Measurements from ENCODE around the gene ALOX15. TPM values are rescaled to one million over a fixed set of nuclear protein-coding genes. Genes with fewer than 3 reads are reported as not detected.
"Not testable (repeated sequence)": the region's sequence is repeated elsewhere in the genome, so short reads cannot be mapped to it uniquely, and the experiment has no call there.

The ALOX15 gene
- total RNA-seq, 1 experiment from 2014 or later: not detected

DNA sequence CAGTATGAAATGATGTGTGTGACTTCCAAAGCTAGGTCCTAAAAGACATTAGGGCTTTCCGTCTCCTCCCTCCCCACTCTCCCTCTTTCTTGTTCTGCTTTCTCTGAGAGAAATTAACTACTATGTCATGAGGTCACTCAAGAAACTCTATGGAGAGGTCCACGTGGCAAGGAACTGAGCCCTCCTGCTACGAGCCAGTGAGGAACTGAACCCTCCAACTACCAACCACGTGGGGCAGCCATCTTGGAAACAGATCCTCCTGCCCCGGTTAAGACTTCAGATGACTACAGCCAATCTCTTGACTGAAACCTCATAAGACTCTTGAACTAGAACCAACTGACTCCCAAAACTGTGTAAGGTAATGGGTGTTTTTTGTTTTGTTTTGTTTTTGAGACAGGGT is 4.2 kb upstream of the ALOX15 start:
- ATAC-seq (no peak), DNase-seq (no peak)
- BruUV-seq (replicated peaks): no TSS peak
- H3K4me1 ChIP-seq (ENCODE audit: insufficient read depth, low read length): no peaks in the 10 kb centered on the region
- no peak overlapping the region for H2AFZ ChIP-seq (ENCODE audit: low read length)
- H3K4me3 ChIP-seq (ENCODE audit: low read length): no peak overlapping the region
- no peaks in the 10 kb centered on the region for H3K36me3 ChIP-seq (ENCODE audit: low read depth, low read length)
- ChIA-PET POLR2A (ENCODE audit: unreplicated experiment) (no interaction called here), CTCF (no interaction called here)
- intact Hi-C loops (cut with micrococcal nuclease): no loop called here
- TF ChIP-seq, protein P1, sequence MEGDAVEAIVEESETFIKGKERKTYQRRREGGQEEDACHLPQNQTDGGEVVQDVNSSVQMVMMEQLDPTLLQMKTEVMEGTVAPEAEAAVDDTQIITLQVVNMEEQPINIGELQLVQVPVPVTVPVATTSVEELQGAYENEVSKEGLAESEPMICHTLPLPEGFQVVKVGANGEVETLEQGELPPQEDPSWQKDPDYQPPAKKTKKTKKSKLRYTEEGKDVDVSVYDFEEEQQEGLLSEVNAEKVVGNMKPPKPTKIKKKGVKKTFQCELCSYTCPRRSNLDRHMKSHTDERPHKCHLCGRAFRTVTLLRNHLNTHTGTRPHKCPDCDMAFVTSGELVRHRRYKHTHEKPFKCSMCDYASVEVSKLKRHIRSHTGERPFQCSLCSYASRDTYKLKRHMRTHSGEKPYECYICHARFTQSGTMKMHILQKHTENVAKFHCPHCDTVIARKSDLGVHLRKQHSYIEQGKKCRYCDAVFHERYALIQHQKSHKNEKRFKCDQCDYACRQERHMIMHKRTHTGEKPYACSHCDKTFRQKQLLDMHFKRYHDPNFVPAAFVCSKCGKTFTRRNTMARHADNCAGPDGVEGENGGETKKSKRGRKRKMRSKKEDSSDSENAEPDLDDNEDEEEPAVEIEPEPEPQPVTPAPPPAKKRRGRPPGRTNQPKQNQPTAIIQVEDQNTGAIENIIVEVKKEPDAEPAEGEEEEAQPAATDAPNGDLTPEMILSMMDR (conservative IDR thresholded peaks at IDR 0.05; ENCODE audit: low read depth, low read length): no peak
- TF ChIP-seq EZH2phosphoT487 (IDR thresholded peaks at IDR 0.05; ENCODE audit: borderline replicate concordance, low read length) (no peak), EZH2 (IDR thresholded peaks at IDR 0.05; ENCODE audit: low read length, unreplicated experiment) (no peak)
- H3K9me2 ChIP-seq (replicated peaks; ENCODE audit: low read length): no peaks in the 10 kb centered on the region
- no peak overlapping the region for H3K27ac ChIP-seq (ENCODE audit: low read length)
- H3F3A ChIP-seq (ENCODE audit: low read length, unreplicated experiment): no peaks in the 10 kb centered on the region
- no peak overlapping the region for H3K9ac ChIP-seq (ENCODE audit: low read length)
- H4K20me1 ChIP-seq (ENCODE audit: low read length): no peaks in the 10 kb centered on the region
- H3K9me3 ChIP-seq (ENCODE audit: low read length): no peaks in the 10 kb centered on the region
- H3K4me2 ChIP-seq (ENCODE audit: low read length): no peak overlapping the region
- H3K79me2 ChIP-seq (ENCODE audit: low read length): no peaks in the 10 kb centered on the region
- peaks cover 20% of the 10 kb centered on the region for H3K27me3 ChIP-seq (ENCODE audit: low read length)

DNA sequence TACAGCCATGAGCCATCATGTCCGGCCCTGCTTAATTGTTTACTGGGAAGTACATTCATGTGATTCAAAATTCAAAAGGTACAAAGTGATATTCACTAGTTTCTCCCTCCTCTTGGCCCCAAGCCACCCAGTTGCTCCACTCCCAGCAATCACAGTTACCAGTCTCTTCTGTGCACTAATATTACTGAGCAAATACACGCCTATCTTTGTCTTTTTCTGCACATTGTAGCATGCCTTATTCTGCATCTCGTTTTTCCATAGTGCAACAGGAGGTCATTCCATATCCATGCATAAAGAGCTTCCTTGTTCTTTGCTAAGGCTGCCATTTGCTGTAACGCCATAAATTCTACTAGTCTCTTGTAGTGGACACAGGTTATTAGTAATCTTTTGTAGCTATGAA is 2.2 kb upstream of the ALOX15 start:
- ChIA-PET CTCF (no interaction called here), POLR2A (ENCODE audit: unreplicated experiment) (interaction anchor here (0.6 kb wide), 1 partner anchor 128 kb away, joined by 4 read pairs; the partner anchor contains the start of gene TM4SF5)
- ATAC-seq (no peak), DNase-seq (no peak)
- Histone ChIP-seq H3K4me2 (ENCODE audit: low read length) (no peak overlapping the region), H3K9me2 (replicated peaks; ENCODE audit: low read length) (no peaks in the 10 kb centered on the region), H3K79me2 (ENCODE audit: low read length) (no peaks in the 10 kb centered on the region), H2AFZ (ENCODE audit: low read length) (no peak overlapping the region), H3K4me3 (ENCODE audit: low read length) (no peak overlapping the region), H3K4me1 (ENCODE audit: insufficient read depth, low read length) (peaks cover 4% of the 10 kb centered on the region; the same call in 1 of the 2 replicates), H3K27ac (ENCODE audit: low read length) (no peak overlapping the region), H3K27me3 (ENCODE audit: low read length) (peaks cover 20% of the 10 kb centered on the region), H3K9ac (ENCODE audit: low read length) (no peak overlapping the region), H3F3A (ENCODE audit: low read length, unreplicated experiment) (no peaks in the 10 kb centered on the region), H4K20me1 (ENCODE audit: low read length) (no peaks in the 10 kb centered on the region), H3K36me3 (ENCODE audit: low read depth, low read length) (no peaks in the 10 kb centered on the region), H3K9me3 (ENCODE audit: low read length) (no peaks in the 10 kb centered on the region)
- intact Hi-C loops (cut with micrococcal nuclease): no loop called here
- BruUV-seq (replicated peaks): no TSS peak
- TF ChIP-seq EZH2 (IDR thresholded peaks at IDR 0.05; ENCODE audit: low read length, unreplicated experiment) (no peak), EZH2phosphoT487 (IDR thresholded peaks at IDR 0.05; ENCODE audit: borderline replicate concordance, low read length) (no peak)
- TF ChIP-seq, protein P1 (conservative IDR thresholded peaks at IDR 0.05; ENCODE audit: low read depth, low read length): no peak

DNA sequence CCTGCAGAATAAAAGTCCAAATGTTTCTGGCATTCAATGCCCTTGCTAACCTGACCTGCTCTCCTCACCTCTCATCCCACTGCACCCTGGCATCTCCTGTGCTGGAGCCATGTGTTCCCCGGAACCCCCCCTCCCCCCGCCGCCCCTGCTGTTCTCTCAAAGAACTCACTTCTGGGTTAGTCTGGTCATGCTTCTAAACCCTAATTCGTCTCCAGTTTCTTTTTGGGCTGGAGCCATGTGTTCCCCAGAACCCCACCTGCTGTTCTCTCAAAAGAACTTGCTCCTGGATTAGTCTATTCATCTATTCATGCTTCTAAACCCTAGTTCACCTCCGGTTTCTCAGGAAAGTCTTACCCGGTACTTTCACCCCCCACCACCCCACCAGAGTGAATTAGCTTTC is 808 bp upstream of the ALOX15 start:
- intact Hi-C loops (cut with micrococcal nuclease): no loop called here
- Histone ChIP-seq H3K36me3 (ENCODE audit: low read depth, low read length) (no peaks in the 10 kb centered on the region), H3F3A (ENCODE audit: low read length, unreplicated experiment) (no peaks in the 10 kb centered on the region), H3K4me3 (ENCODE audit: low read length) (no peak overlapping the region), H3K9me3 (ENCODE audit: low read length) (no peaks in the 10 kb centered on the region), H3K9me2 (replicated peaks; ENCODE audit: low read length) (no peaks in the 10 kb centered on the region), H3K27me3 (ENCODE audit: low read length) (peaks cover 20% of the 10 kb centered on the region), H4K20me1 (ENCODE audit: low read length) (no peaks in the 10 kb centered on the region), H3K4me1 (ENCODE audit: insufficient read depth, low read length) (peaks cover 5% of the 10 kb centered on the region; the same call in 1 of the 2 replicates), H2AFZ (ENCODE audit: low read length) (no peak overlapping the region), H3K79me2 (ENCODE audit: low read length) (no peaks in the 10 kb centered on the region), H3K9ac (ENCODE audit: low read length) (no peak overlapping the region), H3K4me2 (ENCODE audit: low read length) (no peak overlapping the region), H3K27ac (ENCODE audit: low read length) (no peak overlapping the region)
- TF ChIP-seq EZH2 (IDR thresholded peaks at IDR 0.05; ENCODE audit: low read length, unreplicated experiment) (no peak), EZH2phosphoT487 (IDR thresholded peaks at IDR 0.05; ENCODE audit: borderline replicate concordance, low read length) (no peak)
- TF ChIP-seq, protein P1 (conservative IDR thresholded peaks at IDR 0.05; ENCODE audit: low read depth, low read length): no peak
- no peak for DNase-seq
- no peak for ATAC-seq
- POLR2A ChIA-PET (ENCODE audit: unreplicated experiment): no interaction called here
- no TSS peak for BruUV-seq (replicated peaks)
- CTCF ChIA-PET: no interaction called here

DNA sequence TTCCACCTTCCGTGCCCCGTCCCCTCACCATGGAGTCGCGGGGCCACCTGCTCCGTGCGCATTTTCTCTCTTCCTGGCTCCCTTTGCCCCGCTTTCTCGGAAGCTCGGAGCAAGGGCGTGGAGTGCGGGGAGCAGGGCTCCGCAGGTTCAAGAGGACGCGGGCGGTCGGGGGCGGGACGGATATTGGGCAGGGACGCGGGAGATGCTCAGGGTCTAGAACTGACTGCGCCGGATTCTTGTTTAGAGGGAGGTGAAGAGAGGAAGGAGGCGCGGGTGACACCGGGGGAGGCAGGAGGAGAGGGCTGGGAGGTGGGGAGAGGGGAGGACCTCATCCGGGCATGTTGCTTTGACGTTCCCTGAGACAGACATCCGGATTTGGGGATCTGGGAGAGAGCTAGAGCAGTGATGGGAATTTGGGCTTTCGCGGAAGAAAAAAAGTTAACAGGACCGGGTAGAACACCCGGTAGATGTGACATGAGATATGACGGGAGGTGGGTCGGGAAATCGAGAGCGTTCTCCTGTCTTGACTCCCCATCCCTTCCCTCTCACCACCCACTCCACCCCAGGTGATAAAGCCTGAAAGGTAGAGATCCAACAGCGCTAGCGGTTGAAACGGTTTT is 799 bp downstream of the ALOX15 start:
- H3K9me3 ChIP-seq (ENCODE audit: low read length); BruUV-seq (replicated peaks); ATAC-seq; H3K36me3 ChIP-seq (ENCODE audit: low read depth, low read length); CTCF ChIA-PET; H2AFZ ChIP-seq (ENCODE audit: low read length); DNase-seq; H3K9me2 ChIP-seq (replicated peaks; ENCODE audit: low read length); H3K4me1 ChIP-seq (ENCODE audit: insufficient read depth, low read length); H3F3A ChIP-seq (ENCODE audit: low read length, unreplicated experiment); intact Hi-C loops (cut with micrococcal nuclease); H3K4me3 ChIP-seq (ENCODE audit: low read length); H3K79me2 ChIP-seq (ENCODE audit: low read length); H3K27ac ChIP-seq (ENCODE audit: low read length); H3K9ac ChIP-seq (ENCODE audit: low read length); POLR2A ChIA-PET (ENCODE audit: unreplicated experiment); H4K20me1 ChIP-seq (ENCODE audit: low read length): not testable (repeated sequence)
- Histone ChIP-seq H3K4me2 (ENCODE audit: low read length) (peak overlapping the region; percentile 26; the same call in 1 of the 2 replicates), H3K27me3 (ENCODE audit: low read length) (peaks cover 20% of the 10 kb centered on the region)

Measured in PC-3 (cell line).